GM19099 (cell line): ENCODE results near the gene ANGPTL8.

Source experiments
- POLR2A ChIP-seq: IDR thresholded peaks from 3 replicates; pipeline ENCODE4 v1.6.1; 2011; ENCODE audit warnings: low read depth; ENCODE audit not compliant: insufficient read length; ENCODE audit errors: extremely low read depth

The ANGPTL8 gene

DNA sequence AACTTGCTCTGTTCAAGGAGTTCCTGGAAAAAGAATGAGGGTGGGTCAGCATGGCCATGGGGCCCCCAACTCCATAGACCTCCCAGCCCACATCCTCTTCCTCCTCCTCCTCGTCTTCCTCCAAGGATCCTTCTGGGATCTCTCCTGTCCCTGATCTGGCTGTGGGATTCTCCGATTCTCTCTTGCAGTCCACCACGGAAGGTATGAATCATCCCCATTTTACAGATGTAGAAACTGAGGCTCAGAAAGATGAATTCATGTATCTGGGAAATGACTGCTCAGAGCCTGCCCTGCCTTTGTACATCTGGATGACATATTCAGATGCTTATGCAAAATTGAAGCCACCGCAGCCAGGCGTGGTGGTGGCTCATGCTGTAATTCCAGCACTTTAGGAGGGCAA, 39.9 kb upstream of the ANGPTL8 start:
- no peak for TF ChIP-seq POLR2A

GRCh38 chr19:11200015-11200574, 39.3 kb upstream of the ANGPTL8 start:
- TF ChIP-seq POLR2A: no peak

DNA sequence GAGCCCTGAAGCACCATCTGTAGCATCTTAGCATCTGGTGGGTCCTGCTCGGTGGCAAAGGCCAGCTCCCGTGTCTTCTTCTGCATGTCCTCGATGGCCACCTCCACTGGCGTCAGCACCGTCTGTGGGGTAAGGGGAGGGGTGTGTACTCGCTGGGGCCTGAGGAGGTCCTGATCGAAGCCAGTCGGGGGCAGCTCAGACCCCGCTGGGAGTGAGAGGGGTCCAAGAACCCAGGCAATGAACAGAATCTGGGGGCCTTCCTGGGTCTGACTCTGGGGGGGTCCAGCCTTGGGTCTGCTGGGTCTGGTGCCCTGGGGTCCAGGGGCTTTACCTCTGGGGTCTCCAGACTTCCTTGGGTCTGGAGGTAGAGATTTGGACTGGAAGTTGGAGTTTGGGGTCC, 38.5 kb upstream of the ANGPTL8 start:
- TF ChIP-seq POLR2A: no peak

GRCh38 chr19:11201791-11202190, 37.6 kb upstream of the ANGPTL8 start:
- no peak for TF ChIP-seq POLR2A

DNA sequence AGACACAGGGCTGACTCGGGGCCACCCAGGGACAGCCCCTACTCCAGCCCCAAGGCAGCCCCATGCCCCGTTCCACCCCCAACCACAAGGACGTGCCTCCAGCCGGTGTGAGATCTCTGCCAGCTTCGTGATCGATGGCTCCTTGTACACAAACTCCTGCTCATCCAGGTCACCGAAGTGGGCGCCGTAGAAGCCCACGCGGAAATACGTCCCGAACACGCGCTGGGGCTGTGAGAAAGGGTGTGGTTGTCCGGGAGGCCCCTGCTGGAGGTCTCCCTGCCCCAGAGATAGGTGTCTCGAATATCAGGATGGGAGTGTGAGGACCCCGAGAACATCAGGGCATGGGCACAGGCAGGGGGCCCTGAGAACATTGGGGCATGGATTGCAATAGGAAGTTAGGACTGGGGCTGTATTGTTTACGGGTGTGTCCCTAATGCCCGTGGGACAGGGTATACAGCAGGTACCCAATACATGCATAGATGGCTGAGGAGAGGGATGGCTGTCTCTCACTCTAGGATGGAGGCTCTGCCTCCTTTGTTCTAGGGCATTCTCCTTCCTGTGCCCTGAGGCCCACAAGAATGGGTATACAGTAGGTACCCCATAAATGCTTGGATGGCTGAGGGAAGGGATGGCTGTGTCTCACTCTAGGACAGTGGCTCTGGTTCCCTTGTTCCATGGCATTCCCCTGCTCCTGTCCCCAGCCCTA, 36.8 kb upstream of the ANGPTL8 start:
- TF ChIP-seq POLR2A: no peak

- no peak for TF ChIP-seq POLR2A
Measured at GRCh38 chr19:11203194-11204075, 36.0 kb upstream of the ANGPTL8 start.

DNA sequence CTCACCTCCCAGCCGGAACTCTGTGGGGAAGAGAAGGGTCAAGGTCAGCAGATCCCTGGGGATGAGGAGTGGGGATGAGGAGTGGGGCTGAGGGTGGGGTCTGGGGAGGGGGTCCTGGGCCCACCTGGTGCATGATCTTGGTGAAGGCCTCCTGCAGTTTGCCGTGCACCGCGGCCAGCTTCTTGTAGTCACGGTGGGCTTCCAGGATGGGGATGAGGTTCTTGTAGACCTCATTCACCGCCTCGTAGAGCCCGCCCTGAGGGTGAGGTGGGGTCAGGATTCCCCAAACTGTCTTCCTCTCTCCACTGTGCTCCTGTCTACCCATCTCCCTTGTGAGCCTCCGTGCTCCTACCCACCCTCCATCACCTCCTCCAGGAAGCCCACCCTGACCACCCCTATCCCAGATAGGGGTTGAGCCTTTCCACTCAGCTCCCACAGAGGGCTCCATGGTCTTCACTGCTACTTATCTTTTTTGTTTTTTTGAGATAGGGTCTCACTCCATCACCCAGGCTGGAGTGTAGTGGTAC, 35.3 kb upstream of the ANGPTL8 start:
- no peak for TF ChIP-seq POLR2A

GRCh38 chr19:11204943-11205349, 34.5 kb upstream of the ANGPTL8 start:
- TF ChIP-seq POLR2A: no peak

- TF ChIP-seq POLR2A: no peak
Measured at GRCh38 chr19:11205939-11206570, 33.4 kb upstream of the ANGPTL8 start.

- TF ChIP-seq POLR2A: no peak
Measured at GRCh38 chr19:11208561-11209471, 30.6 kb upstream of the ANGPTL8 start.

DNA sequence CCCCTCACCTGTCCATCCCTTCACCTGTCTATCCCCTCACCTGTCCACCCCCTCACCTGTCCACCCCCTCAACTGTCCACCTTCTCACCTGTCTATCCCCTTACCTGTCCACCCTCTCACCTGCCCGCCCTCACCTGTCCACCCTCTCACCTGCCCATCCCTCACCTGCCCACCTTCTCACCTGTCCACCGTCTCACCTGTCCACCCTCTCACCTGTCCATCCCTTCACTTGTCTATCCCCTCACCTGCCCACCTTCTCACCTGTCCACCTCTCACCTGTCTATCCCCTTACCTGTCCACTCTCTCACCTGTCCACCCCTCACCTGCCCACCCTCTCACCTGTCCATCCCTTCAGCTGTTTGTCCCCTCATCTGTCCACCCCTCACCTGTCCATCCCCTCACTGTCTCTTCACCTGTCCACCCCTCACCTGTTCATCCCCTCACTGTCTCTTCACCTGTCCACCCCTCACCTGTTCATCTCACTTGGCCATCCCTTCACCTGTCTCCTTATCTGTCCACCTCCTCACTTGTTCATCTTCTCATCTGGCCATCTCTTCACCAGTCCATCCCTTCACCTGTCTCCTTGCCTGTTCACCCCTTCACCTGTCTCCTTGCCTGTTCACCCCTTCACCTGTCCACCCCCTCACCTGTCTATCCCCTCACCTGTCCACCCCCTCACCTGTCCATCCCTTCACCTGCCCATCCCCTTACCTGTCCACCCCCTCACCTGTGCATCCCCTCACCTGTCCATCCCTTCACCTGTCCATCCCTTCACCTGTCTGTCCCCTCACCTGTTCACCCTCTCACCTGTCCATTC, 29.4 kb upstream of the ANGPTL8 start:
- no peak for TF ChIP-seq POLR2A

DNA sequence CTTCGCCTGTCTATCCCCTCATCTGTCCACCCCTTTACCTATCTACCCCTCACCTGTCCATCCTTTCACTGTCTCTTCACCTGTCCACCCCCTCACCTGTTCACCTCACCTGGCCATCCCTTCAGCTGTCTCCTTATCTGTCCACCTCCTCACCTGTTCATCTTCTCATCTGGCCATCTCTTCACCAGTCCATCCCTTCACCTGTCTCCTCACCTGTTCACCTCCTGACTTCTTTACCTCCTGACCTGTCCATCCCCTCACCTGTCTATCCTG, 28.8 kb upstream of the ANGPTL8 start:
- TF ChIP-seq POLR2A: no peak

DNA sequence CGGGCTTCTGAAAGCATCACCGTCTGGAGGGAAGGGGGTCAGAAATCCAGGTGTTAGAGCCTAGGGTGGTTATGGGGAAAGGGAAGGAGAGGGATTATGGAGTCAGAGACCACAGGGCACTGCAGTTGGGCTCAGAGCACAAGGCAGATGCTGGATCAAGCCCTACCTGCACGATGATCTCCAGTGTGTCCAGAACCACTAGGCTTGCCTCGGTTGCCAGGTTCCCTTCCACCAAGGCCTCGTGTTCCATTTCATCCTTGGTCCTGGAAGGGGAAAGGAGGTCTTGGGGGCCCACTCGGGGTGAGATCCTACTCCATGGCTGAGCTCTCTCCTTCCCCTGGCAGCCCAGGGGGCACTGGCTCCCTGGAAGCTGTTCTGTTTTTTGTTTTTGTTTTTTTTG, 25.0 kb upstream of the ANGPTL8 start:
- TF ChIP-seq POLR2A: no peak
